GM19240 (cell line): Measurements from ENCODE around the gene DMRTA1.
"Not testable (repeated sequence)": the region's sequence is repeated elsewhere in the genome, so short reads cannot be mapped to it uniquely, and the experiment has no call there.

Source experiments
- DNase-seq: peaks from one replicate; pipeline ENCODE4 v3.0.0; 2011; ENCODE audit warnings: low spot score; ENCODE audit not compliant: insufficient read length

Gene DMRTA1

GRCh38 chr9:22446589-22446949, at the start of gene DMRTA1:
Gene DMRTA1 (plus strand): TSS chr9:22446824. CDS start chr9:22447066, 242 bp downstream.
- DNase-seq: no peak

- no peak for DNase-seq
Measured at GRCh38 chr9:22401671-22402070, 45.0 kb upstream of the DMRTA1 start.

- no peak for DNase-seq
Measured at GRCh38 chr9:22405869-22406659, 40.6 kb upstream of the DMRTA1 start.

GRCh38 chr9:22413884-22414283, 32.7 kb upstream of the DMRTA1 start:
- DNase-seq: no peak

GRCh38 chr9:22415941-22416691, 30.5 kb upstream of the DMRTA1 start:
- no peak for DNase-seq

GRCh38 chr9:22416692-22417060, 29.9 kb upstream of the DMRTA1 start:
- DNase-seq: no peak

GRCh38 chr9:22423566-22423965, 23.1 kb upstream of the DMRTA1 start:
- no peak for DNase-seq

GRCh38 chr9:22424616-22425015, 22.0 kb upstream of the DMRTA1 start:
- no peak for DNase-seq

GRCh38 chr9:22425551-22425950, 21.1 kb upstream of the DMRTA1 start:
- DNase-seq: no peak

GRCh38 chr9:22427226-22427880, 19.3 kb upstream of the DMRTA1 start:
- no peak for DNase-seq

- no peak for DNase-seq
Measured at GRCh38 chr9:22433691-22434090, 12.9 kb upstream of the DMRTA1 start.

GRCh38 chr9:22435252-22435651, 11.4 kb upstream of the DMRTA1 start:
- not testable (repeated sequence) for DNase-seq

- not testable (repeated sequence) for DNase-seq
Measured at GRCh38 chr9:22437461-22438067, 9.1 kb upstream of the DMRTA1 start.

GRCh38 chr9:22440841-22441240, 5.8 kb upstream of the DMRTA1 start:
- DNase-seq: no peak

- no peak for DNase-seq
Measured at GRCh38 chr9:22446950-22447617, 460 bp downstream of the DMRTA1 start.

- DNase-seq: no peak
Measured at GRCh38 chr9:22447618-22448305, 1.1 kb downstream of the DMRTA1 start.

GRCh38 chr9:22449719-22450118, 3.1 kb downstream of the DMRTA1 start:
- DNase-seq: no peak

GRCh38 chr9:22452415-22453010, 5.9 kb downstream of the DMRTA1 start:
- DNase-seq: no peak

- DNase-seq: no peak
Measured at GRCh38 chr9:22454016-22454415, 7.4 kb downstream of the DMRTA1 start.

- DNase-seq: no peak
Measured at GRCh38 chr9:22455181-22455580, 8.6 kb downstream of the DMRTA1 start.
